ENCODE measurements around the gene HS3ST5. TPM values are rescaled to one million over a fixed set of nuclear protein-coding genes. Genes with fewer than 3 reads are reported as not detected.
A peak's percentile ranks its signal among the peaks of the same experiment; 100 is the strongest.
"Not testable (repeated sequence)": the region's sequence is repeated elsewhere in the genome, so short reads cannot be mapped to it uniquely, and the experiment has no call there.

The HS3ST5 gene
- total RNA-seq, 1 experiment from 2014 or later, result 0.09 TPM

DNA sequence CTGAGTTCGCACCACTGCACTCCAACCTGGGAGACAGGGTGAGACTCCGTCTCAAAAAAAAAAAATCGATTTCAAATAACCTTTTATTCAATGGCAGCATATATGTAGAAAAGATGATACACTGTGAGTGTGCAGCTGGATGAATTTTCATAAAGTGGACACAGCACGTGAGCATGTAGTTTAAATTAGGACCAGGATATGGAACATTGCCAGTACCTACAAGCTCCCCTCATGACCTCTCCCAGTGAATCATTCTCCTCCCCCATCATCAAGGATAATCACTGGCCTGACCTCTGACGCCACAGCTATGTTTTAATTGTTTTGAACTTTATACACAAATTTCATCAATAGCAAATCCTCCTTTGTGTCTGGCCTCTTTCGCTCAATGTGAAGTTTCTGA, 318.1 kb downstream of the HS3ST5 start:
- Histone ChIP-seq H3K9me2 (ENCODE audit: insufficient read depth) (no peaks in the 10 kb centered on the region), H4K20me1 (ENCODE audit: insufficient read depth) (no peaks in the 10 kb centered on the region), H2AFZ (no peak overlapping the region), H3K79me2 (ENCODE audit: low read depth) (no peaks in the 10 kb centered on the region), H3K4me2 (no peak overlapping the region), H3K36me3 (ENCODE audit: low read depth) (no peaks in the 10 kb centered on the region), H3K4me1 (replicated peaks; ENCODE audit: insufficient read depth) (no peaks in the 10 kb centered on the region), H3K4me3 (no peak overlapping the region), H3K27ac (no peak overlapping the region), H3F3A (ENCODE audit: insufficient read depth, low read depth) (no peaks in the 10 kb centered on the region), H3K9me3 (ENCODE audit: insufficient read depth, low read depth) (no peaks in the 10 kb centered on the region), H3K27me3 (ENCODE audit: insufficient read depth, low read depth) (no peaks in the 10 kb centered on the region)
- TF ChIP-seq, protein P1, sequence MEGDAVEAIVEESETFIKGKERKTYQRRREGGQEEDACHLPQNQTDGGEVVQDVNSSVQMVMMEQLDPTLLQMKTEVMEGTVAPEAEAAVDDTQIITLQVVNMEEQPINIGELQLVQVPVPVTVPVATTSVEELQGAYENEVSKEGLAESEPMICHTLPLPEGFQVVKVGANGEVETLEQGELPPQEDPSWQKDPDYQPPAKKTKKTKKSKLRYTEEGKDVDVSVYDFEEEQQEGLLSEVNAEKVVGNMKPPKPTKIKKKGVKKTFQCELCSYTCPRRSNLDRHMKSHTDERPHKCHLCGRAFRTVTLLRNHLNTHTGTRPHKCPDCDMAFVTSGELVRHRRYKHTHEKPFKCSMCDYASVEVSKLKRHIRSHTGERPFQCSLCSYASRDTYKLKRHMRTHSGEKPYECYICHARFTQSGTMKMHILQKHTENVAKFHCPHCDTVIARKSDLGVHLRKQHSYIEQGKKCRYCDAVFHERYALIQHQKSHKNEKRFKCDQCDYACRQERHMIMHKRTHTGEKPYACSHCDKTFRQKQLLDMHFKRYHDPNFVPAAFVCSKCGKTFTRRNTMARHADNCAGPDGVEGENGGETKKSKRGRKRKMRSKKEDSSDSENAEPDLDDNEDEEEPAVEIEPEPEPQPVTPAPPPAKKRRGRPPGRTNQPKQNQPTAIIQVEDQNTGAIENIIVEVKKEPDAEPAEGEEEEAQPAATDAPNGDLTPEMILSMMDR (conservative IDR thresholded peaks at IDR 0.05), result no peak
- no peak for TF ChIP-seq EZH2 (IDR thresholded peaks at IDR 0.05; ENCODE audit: low read depth)
- CTCF ChIA-PET, result no interaction called here
- BruUV-seq (replicated peaks), result no TSS peak
- POLR2A ChIA-PET (ENCODE audit: unreplicated experiment), result interaction anchor here (0.6 kb wide), 1 partner anchor 37 kb away, joined by 10 read pairs; no protein-coding TSS in a partner anchor
- DNase-seq, result no peak
- intact Hi-C loops (cut with micrococcal nuclease; ENCODE audit: unreplicated experiment), result no loop called here

- H3K79me2 ChIP-seq (ENCODE audit: low read depth), result no peaks in the 10 kb centered on the region
- no TSS peak for BruUV-seq (replicated peaks)
- CTCF ChIA-PET, result no interaction called here
These were observed 322.6 kb downstream of the HS3ST5 start for GRCh38 chr6:114020196-114020595.

GRCh38 chr6:114017146-114017545, 325.7 kb downstream of the HS3ST5 start:
- H3K4me3 ChIP-seq, result not testable (repeated sequence)
- peak; percentile 59 to 71 for DNase-seq

More at GRCh38 chr6:114020196-114020595, 322.6 kb downstream of the HS3ST5 start:
- H3F3A ChIP-seq (ENCODE audit: insufficient read depth, low read depth), result no peaks in the 10 kb centered on the region
- H3K9me3 ChIP-seq (ENCODE audit: insufficient read depth, low read depth), result no peaks in the 10 kb centered on the region
- DNase-seq, result no peak
- no peak overlapping the region for H2AFZ ChIP-seq
- H4K20me1 ChIP-seq (ENCODE audit: insufficient read depth), result no peaks in the 10 kb centered on the region
- H3K27ac ChIP-seq, result no peak overlapping the region
- H3K4me3 ChIP-seq, result no peak overlapping the region
- no peaks in the 10 kb centered on the region for H3K9me2 ChIP-seq (ENCODE audit: insufficient read depth)
- no peak overlapping the region for H3K4me2 ChIP-seq
- H3K36me3 ChIP-seq (ENCODE audit: low read depth), result no peaks in the 10 kb centered on the region
- no peak for TF ChIP-seq EZH2 (IDR thresholded peaks at IDR 0.05; ENCODE audit: low read depth)
- TF ChIP-seq, protein P1 (conservative IDR thresholded peaks at IDR 0.05), result no peak
- no peaks in the 10 kb centered on the region for H3K27me3 ChIP-seq (ENCODE audit: insufficient read depth, low read depth)
- peaks cover 3% of the 10 kb centered on the region for H3K4me1 ChIP-seq (replicated peaks; ENCODE audit: insufficient read depth)
- intact Hi-C loops (cut with micrococcal nuclease; ENCODE audit: unreplicated experiment), result no loop called here
- POLR2A ChIA-PET (ENCODE audit: unreplicated experiment), result no interaction called here

DNA sequence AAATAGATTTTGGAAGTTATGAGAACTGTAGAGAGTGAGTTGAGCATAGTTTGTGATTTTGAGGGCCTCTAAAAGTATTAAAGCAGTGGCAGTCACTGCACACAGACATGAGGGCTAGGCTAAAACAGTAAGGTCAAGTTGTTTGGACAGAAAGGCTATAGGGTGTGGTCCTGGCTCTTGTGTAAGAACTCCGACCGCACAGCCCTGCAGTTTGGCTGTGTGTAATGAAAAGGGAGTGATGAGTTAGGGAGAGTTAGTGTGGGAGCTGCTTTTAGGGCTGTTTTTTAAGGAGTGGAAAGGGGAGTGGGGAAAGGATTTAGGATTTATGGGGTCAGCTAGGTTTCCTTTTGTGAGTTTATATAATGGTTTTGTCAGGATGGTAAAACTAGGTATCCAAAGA, 328.7 kb downstream of the HS3ST5 start:
- H2AFZ ChIP-seq; BruUV-seq (replicated peaks); H3K36me3 ChIP-seq (ENCODE audit: low read depth); H3F3A ChIP-seq (ENCODE audit: insufficient read depth, low read depth); intact Hi-C loops (cut with micrococcal nuclease; ENCODE audit: unreplicated experiment); H3K27me3 ChIP-seq (ENCODE audit: insufficient read depth, low read depth); H3K9me3 ChIP-seq (ENCODE audit: insufficient read depth, low read depth); POLR2A ChIA-PET (ENCODE audit: unreplicated experiment); H4K20me1 ChIP-seq (ENCODE audit: insufficient read depth); CTCF ChIA-PET; H3K4me2 ChIP-seq; H3K27ac ChIP-seq; H3K79me2 ChIP-seq (ENCODE audit: low read depth); H3K4me1 ChIP-seq (replicated peaks; ENCODE audit: insufficient read depth); H3K4me3 ChIP-seq; H3K9me2 ChIP-seq (ENCODE audit: insufficient read depth): not testable (repeated sequence)
- DNase-seq, result peak in 1 of 2 experiments; percentile 14

More at GRCh38 chr6:114017146-114017545, 325.7 kb downstream of the HS3ST5 start:
- H3K9me3 ChIP-seq (ENCODE audit: insufficient read depth, low read depth); H3F3A ChIP-seq (ENCODE audit: insufficient read depth, low read depth); POLR2A ChIA-PET (ENCODE audit: unreplicated experiment); H3K4me1 ChIP-seq (replicated peaks; ENCODE audit: insufficient read depth); CTCF ChIA-PET; H4K20me1 ChIP-seq (ENCODE audit: insufficient read depth); BruUV-seq (replicated peaks); H3K27ac ChIP-seq; H3K36me3 ChIP-seq (ENCODE audit: low read depth); H3K27me3 ChIP-seq (ENCODE audit: insufficient read depth, low read depth); H3K79me2 ChIP-seq (ENCODE audit: low read depth); H2AFZ ChIP-seq; H3K9me2 ChIP-seq (ENCODE audit: insufficient read depth): not testable (repeated sequence)
- intact Hi-C loops (cut with micrococcal nuclease; ENCODE audit: unreplicated experiment), result loop anchor here (1.0 to 2.0 kb wide), 2 partner anchors 22 to 46 kb away; partner anchors contain the start of gene HDAC2
- 0 out of 2 replicates have a peak overlapping the region, but pooled peaks have one; percentile 8 for H3K4me2 ChIP-seq

DNA sequence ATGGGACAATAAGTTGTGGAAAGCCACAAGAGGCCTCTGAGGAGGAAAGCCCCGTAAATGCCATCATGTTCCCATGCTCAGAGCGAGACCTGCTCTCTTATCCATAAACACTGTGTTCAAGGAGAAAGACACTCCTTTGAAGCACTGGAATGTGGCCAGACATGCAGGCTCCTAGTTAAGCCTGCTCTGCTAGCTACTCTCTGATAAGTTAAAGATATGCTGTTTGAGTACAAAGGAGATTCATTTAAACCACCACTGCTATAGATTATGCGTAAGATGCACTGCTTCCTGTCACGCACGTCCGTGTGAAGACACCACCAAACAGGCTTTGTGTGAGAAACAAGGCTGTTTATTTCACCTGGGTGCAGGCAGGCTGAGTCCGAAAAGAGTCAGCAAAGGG, 331.3 kb downstream of the HS3ST5 start:
- H4K20me1 ChIP-seq (ENCODE audit: insufficient read depth); H3K4me2 ChIP-seq; H3K4me3 ChIP-seq; H2AFZ ChIP-seq; CTCF ChIA-PET; H3K79me2 ChIP-seq (ENCODE audit: low read depth); H3K9me2 ChIP-seq (ENCODE audit: insufficient read depth); H3K27ac ChIP-seq; H3K4me1 ChIP-seq (replicated peaks; ENCODE audit: insufficient read depth); BruUV-seq (replicated peaks); H3K36me3 ChIP-seq (ENCODE audit: low read depth); H3K27me3 ChIP-seq (ENCODE audit: insufficient read depth, low read depth); H3F3A ChIP-seq (ENCODE audit: insufficient read depth, low read depth); H3K9me3 ChIP-seq (ENCODE audit: insufficient read depth, low read depth): not testable (repeated sequence)
- DNase-seq, result peak; percentile 40 to 46
- intact Hi-C loops (cut with micrococcal nuclease; ENCODE audit: unreplicated experiment), result loop anchor here (2.0 kb wide), 1 partner anchor 15 kb away; no protein-coding TSS in a partner anchor
- POLR2A ChIA-PET (ENCODE audit: unreplicated experiment), result interaction anchor here (0.6 kb wide), 1 partner anchor 162 kb away, joined by 4 read pairs; no protein-coding TSS in a partner anchor

Measured in PC-9 (cell line).